ENCODE results near the gene POLR2H.
A peak's percentile ranks its signal among the peaks of the same experiment; 100 is the strongest.

The POLR2H gene

GRCh38 chr3:184359610-184360009, 1.9 kb upstream of the POLR2H start:
- peaks cover 17% of the 10 kb centered on the region for H3K4me1 ChIP-seq (ENCODE audit: control insufficient read depth, low read length)
- H3F3A ChIP-seq (ENCODE audit: control insufficient read depth, insufficient read depth), result no peaks in the 10 kb centered on the region
- H3K9me2 ChIP-seq (replicated peaks; ENCODE audit: control insufficient read depth, low read length), result no peaks in the 10 kb centered on the region
- no peak for TF ChIP-seq EZH2phosphoT487 (IDR thresholded peaks at IDR 0.05; ENCODE audit: borderline replicate concordance, low read length)
- no peak for TF ChIP-seq CTCF (IDR thresholded peaks at IDR 0.05; ENCODE audit: low read depth, low read length, poor library complexity, severe bottlenecking)
- no peaks in the 10 kb centered on the region for H3K27me3 ChIP-seq (ENCODE audit: control insufficient read depth, low read length)
- peaks cover 18% of the 10 kb centered on the region for H3K36me3 ChIP-seq (ENCODE audit: control insufficient read depth, low read length)
- peaks cover 2% of the 10 kb centered on the region; the same call in 1 of the 2 replicates for H4K20me1 ChIP-seq (ENCODE audit: control insufficient read depth, insufficient read depth, low read depth, low read length)
- no peak overlapping the region for H3K4me3 ChIP-seq (ENCODE audit: low read length)
- no peaks in the 10 kb centered on the region for H3K9me3 ChIP-seq (ENCODE audit: control insufficient read depth, insufficient read depth, low read length)
- H3K79me2 ChIP-seq (ENCODE audit: control insufficient read depth, low read length), result peaks cover 26% of the 10 kb centered on the region
- H3K4me2 ChIP-seq (ENCODE audit: low read length), result no peak overlapping the region
- H3K27ac ChIP-seq (ENCODE audit: low read depth, low read length), result no peak overlapping the region

GRCh38 chr3:184360070-184360928, 1.2 kb upstream of the POLR2H start:
- Histone ChIP-seq H3K27me3 (ENCODE audit: control insufficient read depth, low read length) (no peaks in the 10 kb centered on the region), H3K9me2 (replicated peaks; ENCODE audit: control insufficient read depth, low read length) (no peaks in the 10 kb centered on the region), H3K27ac (ENCODE audit: low read depth, low read length) (no peak overlapping the region), H3K9me3 (ENCODE audit: control insufficient read depth, insufficient read depth, low read length) (no peaks in the 10 kb centered on the region), H3K4me3 (ENCODE audit: low read length) (peak overlapping the region; percentile 76), H3F3A (ENCODE audit: control insufficient read depth, insufficient read depth) (no peaks in the 10 kb centered on the region), H4K20me1 (ENCODE audit: control insufficient read depth, insufficient read depth, low read depth, low read length) (peaks cover 6% of the 10 kb centered on the region; the same call in 1 of the 2 replicates), H3K4me2 (ENCODE audit: low read length) (peak overlapping the region; percentile 77), H3K79me2 (ENCODE audit: control insufficient read depth, low read length) (peaks cover 33% of the 10 kb centered on the region), H3K36me3 (ENCODE audit: control insufficient read depth, low read length) (peaks cover 25% of the 10 kb centered on the region), H3K4me1 (ENCODE audit: control insufficient read depth, low read length) (peaks cover 22% of the 10 kb centered on the region)
- no peak for TF ChIP-seq CTCF (IDR thresholded peaks at IDR 0.05; ENCODE audit: low read depth, low read length, poor library complexity, severe bottlenecking)
- no peak for TF ChIP-seq EZH2phosphoT487 (IDR thresholded peaks at IDR 0.05; ENCODE audit: borderline replicate concordance, low read length)

GRCh38 chr3:184360929-184361531, 480 bp upstream of the POLR2H start:
- Histone ChIP-seq H3K4me3 (ENCODE audit: low read length) (peak overlapping the region; percentile 76), H3F3A (ENCODE audit: control insufficient read depth, insufficient read depth) (no peaks in the 10 kb centered on the region), H3K9me3 (ENCODE audit: control insufficient read depth, insufficient read depth, low read length) (no peaks in the 10 kb centered on the region), H3K27me3 (ENCODE audit: control insufficient read depth, low read length) (no peaks in the 10 kb centered on the region), H3K27ac (ENCODE audit: low read depth, low read length) (no peak overlapping the region), H3K4me2 (ENCODE audit: low read length) (peak overlapping the region; percentile 77), H4K20me1 (ENCODE audit: control insufficient read depth, insufficient read depth, low read depth, low read length) (peaks cover 6% of the 10 kb centered on the region; the same call in 1 of the 2 replicates), H3K36me3 (ENCODE audit: control insufficient read depth, low read length) (peaks cover 29% of the 10 kb centered on the region), H3K4me1 (ENCODE audit: control insufficient read depth, low read length) (peaks cover 22% of the 10 kb centered on the region), H3K9me2 (replicated peaks; ENCODE audit: control insufficient read depth, low read length) (no peaks in the 10 kb centered on the region), H3K79me2 (ENCODE audit: control insufficient read depth, low read length) (peaks cover 34% of the 10 kb centered on the region)
- no peak for TF ChIP-seq EZH2phosphoT487 (IDR thresholded peaks at IDR 0.05; ENCODE audit: borderline replicate concordance, low read length)
- TF ChIP-seq CTCF (IDR thresholded peaks at IDR 0.05; ENCODE audit: low read depth, low read length, poor library complexity, severe bottlenecking), result no peak

All from DOHH2 (cell line).